Fibroblast of skin of right biceps (primary cell): ENCODE results near the gene MDM1.

Experiments
- DNase-seq: peaks from one replicate; pipeline ENCODE4 v3.0.0-alpha.2; 2013

MDM1 gene

GRCh38 chr12:68319988-68320623 is 12.1 kb downstream of the MDM1 start:
- DNase-seq: peak; percentile 48

- DNase-seq: peak; percentile 60
Measured at GRCh38 chr12:68317047-68317667, 15.0 kb downstream of the MDM1 start.

GRCh38 chr12:68310370-68310769 is 21.8 kb downstream of the MDM1 start:
- peak; percentile 92 for DNase-seq

GRCh38 chr12:68306564-68306963 is 25.6 kb downstream of the MDM1 start:
- DNase-seq: no peak

- DNase-seq: no peak
Measured at GRCh38 chr12:68305278-68305677, 26.9 kb downstream of the MDM1 start.

- peak; percentile 21 for DNase-seq
Measured at GRCh38 chr12:68304626-68305025, 27.5 kb downstream of the MDM1 start.

- peak; percentile 23 for DNase-seq
Measured at GRCh38 chr12:68303850-68304249, 28.3 kb downstream of the MDM1 start.

GRCh38 chr12:68297929-68298328 is 34.2 kb downstream of the MDM1 start:
- DNase-seq: no peak

- DNase-seq: no peak
Measured at GRCh38 chr12:68294251-68294650, 37.9 kb downstream of the MDM1 start.

GRCh38 chr12:68293347-68293746 is 38.8 kb downstream of the MDM1 start:
- DNase-seq: no peak

- DNase-seq: no peak
Measured at GRCh38 chr12:68292151-68292943, 39.8 kb downstream of the MDM1 start.

- DNase-seq: no peak
Measured at GRCh38 chr12:68291396-68292036, 40.6 kb downstream of the MDM1 start.

GRCh38 chr12:68290126-68290525 is 42.0 kb downstream of the MDM1 start:
- peak; percentile 32 for DNase-seq

- DNase-seq: no peak
Measured at GRCh38 chr12:68287106-68287505, 45.1 kb downstream of the MDM1 start.

- no peak for DNase-seq
Measured at GRCh38 chr12:68286396-68286795, 45.8 kb downstream of the MDM1 start.

GRCh38 chr12:68285541-68285940 is 46.6 kb downstream of the MDM1 start:
- no peak for DNase-seq

GRCh38 chr12:68281322-68282077 is 50.7 kb downstream of the MDM1 start:
- no peak for DNase-seq

GRCh38 chr12:68280240-68280639 is 51.9 kb downstream of the MDM1 start:
- no peak for DNase-seq

GRCh38 chr12:68279227-68280054 is 52.7 kb downstream of the MDM1 start:
- peak; percentile 47 for DNase-seq

GRCh38 chr12:68276402-68276930 is 55.7 kb downstream of the MDM1 start:
- DNase-seq: no peak

- no peak for DNase-seq
Measured at GRCh38 chr12:68272732-68273131, 59.4 kb downstream of the MDM1 start.

GRCh38 chr12:68271346-68271745 is 60.8 kb downstream of the MDM1 start:
- DNase-seq: peak; percentile 57
